ENCODE measurements around the gene AKIRIN1.
"Not testable (repeated sequence)": the region's sequence is repeated elsewhere in the genome, so short reads cannot be mapped to it uniquely, and the experiment has no call there.

GRCh38 chr1:38977399-38978244, 13.5 kb upstream of the AKIRIN1 start:
- TF ChIP-seq, protein P1, sequence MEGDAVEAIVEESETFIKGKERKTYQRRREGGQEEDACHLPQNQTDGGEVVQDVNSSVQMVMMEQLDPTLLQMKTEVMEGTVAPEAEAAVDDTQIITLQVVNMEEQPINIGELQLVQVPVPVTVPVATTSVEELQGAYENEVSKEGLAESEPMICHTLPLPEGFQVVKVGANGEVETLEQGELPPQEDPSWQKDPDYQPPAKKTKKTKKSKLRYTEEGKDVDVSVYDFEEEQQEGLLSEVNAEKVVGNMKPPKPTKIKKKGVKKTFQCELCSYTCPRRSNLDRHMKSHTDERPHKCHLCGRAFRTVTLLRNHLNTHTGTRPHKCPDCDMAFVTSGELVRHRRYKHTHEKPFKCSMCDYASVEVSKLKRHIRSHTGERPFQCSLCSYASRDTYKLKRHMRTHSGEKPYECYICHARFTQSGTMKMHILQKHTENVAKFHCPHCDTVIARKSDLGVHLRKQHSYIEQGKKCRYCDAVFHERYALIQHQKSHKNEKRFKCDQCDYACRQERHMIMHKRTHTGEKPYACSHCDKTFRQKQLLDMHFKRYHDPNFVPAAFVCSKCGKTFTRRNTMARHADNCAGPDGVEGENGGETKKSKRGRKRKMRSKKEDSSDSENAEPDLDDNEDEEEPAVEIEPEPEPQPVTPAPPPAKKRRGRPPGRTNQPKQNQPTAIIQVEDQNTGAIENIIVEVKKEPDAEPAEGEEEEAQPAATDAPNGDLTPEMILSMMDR (IDR thresholded peaks at IDR 0.05) = not testable (repeated sequence)
- not testable (repeated sequence) for TF ChIP-seq POLR2A (IDR thresholded peaks at IDR 0.05)

Data from tibial nerve (tissue), 3 donors.